Astrocyte of the cerebellum (primary cell): ENCODE measurements around the gene SLC51A.
"Not testable (repeated sequence)": the region's sequence is repeated elsewhere in the genome, so short reads cannot be mapped to it uniquely, and the experiment has no call there.

ENCODE experiments used
- DNase-seq: peaks from one replicate; pipeline ENCODE4 v3.0.0-alpha.2; 2011; ENCODE audit warnings: low read depth
- H3K4me3 ChIP-seq: 2 replicates; pipeline ENCODE4 v1.5.1; 2011; ENCODE audit warnings: mild to moderate bottlenecking, low read depth, low read length, moderate library complexity
- in situ Hi-C: cut with HindIII; loops from 2 replicates; pipeline ENCODE4 v1.10.0; 2017; ENCODE audit warnings: low sequenced_read_pairs
- TF ChIP-seq, protein P1 (sequence below): IDR thresholded peaks from 2 replicates; pipeline ENCODE4 v1.5.1; 2012; ENCODE audit warnings: low read length, low read depth, moderate library complexity, mild to moderate bottlenecking; ENCODE audit errors: missing control alignments

The SLC51A gene

DNA sequence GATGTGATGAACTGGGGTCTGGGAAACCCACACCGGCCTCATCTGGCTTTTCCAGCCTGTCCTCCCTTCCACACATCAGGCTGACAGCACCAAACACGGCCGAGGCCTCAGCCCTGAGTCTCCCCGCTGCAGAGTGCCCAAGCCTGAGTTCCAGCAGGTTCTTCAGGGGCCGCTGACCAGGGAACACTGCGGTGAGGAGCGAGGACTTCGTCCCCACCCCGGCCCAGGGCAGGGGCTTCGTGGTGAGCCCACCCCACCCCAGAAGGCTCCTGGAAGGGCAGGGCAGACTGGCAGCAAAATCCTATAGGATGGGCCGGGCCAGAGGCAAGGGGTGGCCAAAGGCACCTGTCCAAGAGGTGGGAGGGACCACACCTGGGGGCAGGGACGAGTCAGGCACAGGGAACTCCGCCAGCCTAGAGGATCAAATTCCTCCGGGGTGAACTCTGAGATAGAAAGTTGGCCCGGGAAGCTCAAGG lies at the start of gene SLC51A:
Gene SLC51A (plus strand): TSS at position 446 of the 476 bp plus-strand sequence. CDS start 179 bp downstream, outside the sequence.
- TF ChIP-seq, protein P1, sequence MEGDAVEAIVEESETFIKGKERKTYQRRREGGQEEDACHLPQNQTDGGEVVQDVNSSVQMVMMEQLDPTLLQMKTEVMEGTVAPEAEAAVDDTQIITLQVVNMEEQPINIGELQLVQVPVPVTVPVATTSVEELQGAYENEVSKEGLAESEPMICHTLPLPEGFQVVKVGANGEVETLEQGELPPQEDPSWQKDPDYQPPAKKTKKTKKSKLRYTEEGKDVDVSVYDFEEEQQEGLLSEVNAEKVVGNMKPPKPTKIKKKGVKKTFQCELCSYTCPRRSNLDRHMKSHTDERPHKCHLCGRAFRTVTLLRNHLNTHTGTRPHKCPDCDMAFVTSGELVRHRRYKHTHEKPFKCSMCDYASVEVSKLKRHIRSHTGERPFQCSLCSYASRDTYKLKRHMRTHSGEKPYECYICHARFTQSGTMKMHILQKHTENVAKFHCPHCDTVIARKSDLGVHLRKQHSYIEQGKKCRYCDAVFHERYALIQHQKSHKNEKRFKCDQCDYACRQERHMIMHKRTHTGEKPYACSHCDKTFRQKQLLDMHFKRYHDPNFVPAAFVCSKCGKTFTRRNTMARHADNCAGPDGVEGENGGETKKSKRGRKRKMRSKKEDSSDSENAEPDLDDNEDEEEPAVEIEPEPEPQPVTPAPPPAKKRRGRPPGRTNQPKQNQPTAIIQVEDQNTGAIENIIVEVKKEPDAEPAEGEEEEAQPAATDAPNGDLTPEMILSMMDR = no peak
- H3K4me3 ChIP-seq = no peak within 1 kb of the TSS
- in situ Hi-C loops = no loop called here
- no peak for DNase-seq

DNA sequence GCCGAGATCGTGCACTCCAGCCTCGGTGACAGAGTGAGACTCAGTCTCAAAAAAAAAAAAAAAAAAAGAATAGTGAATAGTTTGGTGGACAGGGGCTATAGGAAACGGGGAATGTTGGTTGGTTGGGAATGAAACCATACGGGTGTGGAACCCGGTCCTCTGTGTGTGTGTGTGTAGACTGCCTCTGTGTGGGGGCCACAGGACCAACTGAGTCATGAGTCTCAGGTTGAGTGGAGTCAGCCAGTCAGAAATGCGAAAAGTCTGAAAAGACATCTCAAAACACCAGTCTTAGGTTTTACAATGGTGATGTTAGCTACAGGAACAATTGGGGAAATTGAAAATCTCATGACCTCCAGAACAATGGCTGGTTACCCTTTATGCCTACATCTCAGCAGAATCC lies 49.6 kb upstream of the SLC51A start:
- in situ Hi-C loops = no loop called here
- H3K4me3 ChIP-seq = no peak overlapping the region
- no peak for DNase-seq
- TF ChIP-seq, protein P1 = no peak

GRCh38 chr3:196168808-196169391 lies 47.4 kb upstream of the SLC51A start:
- no peak overlapping the region for H3K4me3 ChIP-seq
- TF ChIP-seq, protein P1 = no peak
- in situ Hi-C loops = no loop called here
- no peak for DNase-seq

DNA sequence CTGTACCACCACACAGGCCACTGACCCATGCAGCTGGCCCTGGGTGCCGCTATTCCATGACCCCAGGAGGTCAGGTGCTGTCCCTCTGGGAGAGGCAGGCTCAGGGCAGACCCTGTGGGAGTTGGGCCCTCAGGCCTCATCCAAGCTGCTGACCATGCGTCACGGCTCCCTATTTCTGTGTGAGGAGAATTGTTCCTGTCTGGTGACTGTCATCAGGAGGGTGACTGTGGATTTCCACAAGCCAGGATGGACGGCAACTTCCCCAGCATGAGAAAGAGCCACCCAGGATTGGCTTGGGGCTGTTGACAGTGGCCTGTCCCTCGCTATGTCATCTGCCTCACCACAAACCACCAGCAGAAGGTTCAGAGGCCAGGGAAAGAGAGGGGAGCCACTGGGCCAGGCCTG lies 46.5 kb upstream of the SLC51A start:
- in situ Hi-C loops = loop anchor here (10.0 kb wide), 1 partner anchor 55 kb away; no protein-coding TSS in a partner anchor
- H3K4me3 ChIP-seq = no peak overlapping the region
- TF ChIP-seq, protein P1 = no peak
- no peak for DNase-seq

DNA sequence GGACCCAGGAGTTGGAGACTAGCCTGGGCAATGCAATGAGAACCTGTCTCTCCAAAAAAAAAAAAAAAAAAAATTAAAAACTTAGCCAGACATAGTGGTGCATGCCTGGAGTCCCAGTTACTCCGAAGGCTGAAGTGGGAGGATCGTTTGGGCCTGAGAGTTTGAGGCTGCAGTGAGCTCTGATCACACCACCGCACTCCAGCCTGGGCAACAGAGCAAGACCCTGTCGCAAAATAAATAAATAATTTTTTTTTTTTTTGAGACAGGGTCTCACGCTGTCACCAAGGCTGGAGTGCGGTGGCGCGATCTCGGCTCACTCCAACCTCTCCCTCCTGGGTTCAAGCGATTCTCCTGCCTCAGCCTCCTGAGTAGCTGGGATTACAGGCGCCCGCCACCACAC lies 46.0 kb upstream of the SLC51A start:
- in situ Hi-C loops = loop anchor here (10.0 kb wide), 1 partner anchor 55 kb away; no protein-coding TSS in a partner anchor
- H3K4me3 ChIP-seq, DNase-seq: not testable (repeated sequence)

DNA sequence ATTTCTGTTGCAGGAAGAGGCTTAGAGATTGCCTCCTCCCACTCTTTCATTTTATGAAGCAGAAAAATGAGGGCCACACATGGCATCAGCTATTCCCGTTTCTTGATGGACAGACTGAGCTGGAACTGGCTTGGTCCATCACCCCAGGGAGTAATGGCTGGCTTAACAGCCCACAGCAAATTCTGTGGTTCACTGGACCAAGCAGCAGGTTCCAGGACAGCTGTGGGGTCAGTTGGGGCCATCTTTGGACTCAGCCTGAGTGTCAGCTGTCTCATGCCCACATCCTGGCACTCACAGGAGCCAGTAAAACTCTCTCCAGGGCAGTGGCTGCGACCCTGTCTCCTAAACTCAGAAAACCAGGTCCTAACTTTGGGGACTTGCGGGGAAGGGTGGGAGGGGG lies 41.7 kb upstream of the SLC51A start:
- TF ChIP-seq, protein P1 = no peak
- H3K4me3 ChIP-seq = no peak overlapping the region
- in situ Hi-C loops = loop anchor here (5.0 to 10.0 kb wide), 2 partner anchors 50 to 102 kb away; no protein-coding TSS in a partner anchor
- no peak for DNase-seq

- in situ Hi-C loops = loop anchor here (5.0 to 10.0 kb wide), 2 partner anchors 50 to 103 kb away; no protein-coding TSS in a partner anchor
These were observed 41.2 kb upstream of the SLC51A start for GRCh38 chr3:196175116-196175625.

More at GRCh38 chr3:196175116-196175625, 41.2 kb upstream of the SLC51A start:
- TF ChIP-seq, protein P1 = no peak
- DNase-seq = no peak
- no peak overlapping the region for H3K4me3 ChIP-seq
